MM.1S (cell line): ENCODE measurements around the gene TIGD2.

Experiments used
- EZH2 ChIP-seq: fragments of 300-600 bp; sonication (generic); optimal IDR thresholded peaks from 2 replicates; pipeline ENCODE3; 2017; ENCODE audit warnings: low read depth, mild to moderate bottlenecking, antibody characterized with exemption, low read length, mixed read lengths
- TF ChIP-seq, protein P1 (sequence below): fragments of 300-600 bp; sonication (generic); IDR thresholded peaks from 2 replicates; pipeline ENCODE4 v1.5.1; 2016; ENCODE audit warnings: antibody characterized with exemption, low read length, mixed read lengths

DNA sequence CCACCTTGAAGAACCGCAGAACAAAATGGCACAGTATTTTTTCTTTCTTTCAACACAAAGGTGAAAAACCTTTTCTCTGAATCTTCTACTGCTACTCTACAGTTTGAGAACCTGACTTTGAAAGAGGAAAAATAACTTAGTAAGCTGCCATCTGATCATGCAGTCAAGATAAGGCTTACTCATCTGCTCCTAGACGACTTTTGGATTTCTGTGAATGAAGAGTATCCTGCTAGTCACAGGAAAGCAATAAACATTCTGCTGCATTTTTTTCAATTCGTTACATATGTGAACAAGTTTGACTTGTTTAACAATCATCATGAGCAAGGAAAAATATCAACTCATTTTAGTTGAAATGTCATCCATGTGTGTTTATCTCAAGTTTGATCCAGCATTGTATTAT is 25.2 kb downstream of the TIGD2 start:
- TF ChIP-seq, protein P1, sequence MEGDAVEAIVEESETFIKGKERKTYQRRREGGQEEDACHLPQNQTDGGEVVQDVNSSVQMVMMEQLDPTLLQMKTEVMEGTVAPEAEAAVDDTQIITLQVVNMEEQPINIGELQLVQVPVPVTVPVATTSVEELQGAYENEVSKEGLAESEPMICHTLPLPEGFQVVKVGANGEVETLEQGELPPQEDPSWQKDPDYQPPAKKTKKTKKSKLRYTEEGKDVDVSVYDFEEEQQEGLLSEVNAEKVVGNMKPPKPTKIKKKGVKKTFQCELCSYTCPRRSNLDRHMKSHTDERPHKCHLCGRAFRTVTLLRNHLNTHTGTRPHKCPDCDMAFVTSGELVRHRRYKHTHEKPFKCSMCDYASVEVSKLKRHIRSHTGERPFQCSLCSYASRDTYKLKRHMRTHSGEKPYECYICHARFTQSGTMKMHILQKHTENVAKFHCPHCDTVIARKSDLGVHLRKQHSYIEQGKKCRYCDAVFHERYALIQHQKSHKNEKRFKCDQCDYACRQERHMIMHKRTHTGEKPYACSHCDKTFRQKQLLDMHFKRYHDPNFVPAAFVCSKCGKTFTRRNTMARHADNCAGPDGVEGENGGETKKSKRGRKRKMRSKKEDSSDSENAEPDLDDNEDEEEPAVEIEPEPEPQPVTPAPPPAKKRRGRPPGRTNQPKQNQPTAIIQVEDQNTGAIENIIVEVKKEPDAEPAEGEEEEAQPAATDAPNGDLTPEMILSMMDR = no peak
- no peak for TF ChIP-seq EZH2
